K562 (cell line): ENCODE data around the gene PDGFA. TPM values are rescaled to one million over a fixed set of nuclear protein-coding genes. Genes with fewer than 3 reads are reported as not detected.
A peak's percentile ranks its signal among the peaks of the same experiment; 100 is the strongest.

Experiments used
- ATAC-seq: fragments of 200-7000 bp; cut with Tn5 transposase; 3 replicates; pipeline ENCODE4 v1.9.1; 2020; ENCODE audit warnings: moderate library complexity
- BruUV-seq: library from RNA; stranded (reverse); fragments of 400-500 nt; replicated peaks from 2 replicates; lab custom pipeline; 2021; lab: Mats Ljungman, UMichigan
- CTCF ChIA-PET: fragments of 300-600 bp; formaldehyde crosslinking; extraction: SDS; loops from one replicate; lab custom pipeline; 2021; ENCODE audit warnings: low intra/inter-chr PET ratio; lab: Yijun Ruan, JAX
- POLR2A ChIA-PET: fragments of 300-600, 350-650 bp; sonication (Branson Sonifier 250); formaldehyde crosslinking; extraction: SDS; loops from one replicate; lab custom pipeline; 2021; ENCODE audit warnings: antibody characterized with exemption, inconsistent platforms; lab: Yijun Ruan, JAX
- DNase-seq, 4 experiments: peaks; one replicate each; pipeline versions ENCODE4 v3.0.0 to v3.0.0-alpha.2; 2011 to 2018; ENCODE audit warnings: low spot score in 3 of 4, mixed read lengths in 3 of 4; ENCODE audit errors: extremely low read depth in 1 of 4
- FAIRE-seq: peaks from 2 replicates; lab custom pipeline; 2011; peaks lifted over from hg19 to GRCh38; lab: Jason Lieb, UNC
- H2AFZ ChIP-seq: 2 replicates; pipeline ENCODE4 v1.6.0; 2011; ENCODE audit warnings: low read depth, low read length, control low read depth, inconsistent platforms
- H3K27ac ChIP-seq: fragments of 200-600 bp; 3 replicates; pipeline ENCODE4 v1.8.0; 2011; ENCODE audit warnings: low read depth, mild to moderate bottlenecking, control low read depth, inconsistent platforms, low read length, moderate library complexity, mixed read lengths; ENCODE audit errors: extremely low read depth
- H3K27me3 ChIP-seq, 2 experiments: fragments of 300-600 bp in 1 of 2; 2 replicates in 1 of 2; 3 replicates in 1 of 2; pipeline versions ENCODE4 v1.6.0 to v1.8.0; 2011; ENCODE audit warnings: inconsistent platforms in 2 of 2, low read length in 2 of 2, mild to moderate bottlenecking in 1 of 2, mixed read lengths in 1 of 2, moderate library complexity in 1 of 2; ENCODE audit not compliant: control insufficient read depth in 2 of 2, insufficient read depth in 2 of 2
- H3K36me3 ChIP-seq: fragments of 300-600 bp; 3 replicates; pipeline ENCODE4 v1.8.0; 2011; ENCODE audit warnings: mild to moderate bottlenecking, low read length, inconsistent platforms; ENCODE audit not compliant: control insufficient read depth, insufficient read depth
- H3K4me1 ChIP-seq, 2 experiments: fragments of 200-600 bp in 1 of 2; replicated peaks in 1 of 2; 2 replicates in 1 of 2; 3 replicates in 1 of 2; pipeline versions ENCODE4 v1.5.1 to v1.8.0; 2011; ENCODE audit warnings: inconsistent platforms in 2 of 2, low read length in 2 of 2, mild to moderate bottlenecking in 1 of 2, mixed read lengths in 1 of 2, moderate library complexity in 1 of 2; ENCODE audit not compliant: control insufficient read depth in 2 of 2, insufficient read depth in 2 of 2
- H3K4me2 ChIP-seq: 2 replicates; pipeline ENCODE4 v1.6.1; 2011; ENCODE audit warnings: low read length, control low read depth, inconsistent platforms, mixed read lengths; ENCODE audit not compliant: insufficient read depth
- H3K4me3 ChIP-seq: fragments of 200-600 bp; sonication (generic), shearing (Covaris generic); 2 replicates; pipeline ENCODE4 v1.5.1; 2016; ENCODE audit warnings: control low read depth, inconsistent platforms
- H3K79me2 ChIP-seq: fragments of 200-600 bp; 3 replicates; pipeline ENCODE4 v1.8.0; 2011; ENCODE audit warnings: low read length, inconsistent platforms; ENCODE audit not compliant: control insufficient read depth, insufficient read depth
- H3K9ac ChIP-seq, 2 experiments: 2 replicates each; pipeline versions ENCODE4 v1.6.0 to v1.6.1; 2011; ENCODE audit warnings: low read depth in 2 of 2, low read length in 2 of 2, control low read depth in 1 of 2, inconsistent platforms in 1 of 2, mild to moderate bottlenecking in 1 of 2, mixed read lengths in 1 of 2; ENCODE audit not compliant: insufficient read depth in 1 of 2
- H3K9me1 ChIP-seq: one replicate; pipeline ENCODE4 v1.6.0; 2011; ENCODE audit warnings: inconsistent platforms, mild to moderate bottlenecking, low read length, moderate library complexity; ENCODE audit not compliant: control insufficient read depth, insufficient read depth
- H3K9me3 ChIP-seq: replicated peaks from 2 replicates; pipeline ENCODE4 v1.5.1; 2011; ENCODE audit warnings: low read depth, low read length, inconsistent platforms; ENCODE audit not compliant: control insufficient read depth, insufficient read depth
- H4K20me1 ChIP-seq: replicated peaks from 2 replicates; pipeline ENCODE4 v1.6.1; 2011; ENCODE audit warnings: low read length, inconsistent platforms, mixed read lengths; ENCODE audit not compliant: control insufficient read depth, insufficient read depth
- CCAR2 ChIP-seq: fragments of 200-400 bp; formaldehyde crosslinking; IDR thresholded peaks from 2 replicates; pipeline ENCODE4 v1.6.1; 2017; ENCODE audit warnings: mild to moderate bottlenecking, low read depth, low read length
- FIP1L1 ChIP-seq: fragments of 200-400 bp; formaldehyde crosslinking; IDR thresholded peaks from 2 replicates; pipeline ENCODE4 v1.6.1; 2018; ENCODE audit warnings: mild to moderate bottlenecking, low read depth, low read length; ENCODE audit not compliant: poor library complexity, severe bottlenecking
- HDAC2 ChIP-seq: fragments of 450-650 bp; IDR thresholded peaks from 2 replicates; pipeline ENCODE4 v1.6.1; 2016; ENCODE audit warnings: mild to moderate bottlenecking
- HLTF ChIP-seq: fragments of 450-650 bp; IDR thresholded peaks from 2 replicates; pipeline ENCODE4 v1.6.1; 2016
- ID3 ChIP-seq, 2 experiments: fragments of 250-450 bp in 1 of 2; fragments of 450-650 bp in 1 of 2; sonication (Bioruptor Pico) in 1 of 2; IDR thresholded peaks; 2 replicates each; pipeline versions ENCODE4 v1.6.1 to v1.8.0; 2016 to 2021; ENCODE audit warnings: mild to moderate bottlenecking in 2 of 2, moderate library complexity in 2 of 2, missing compliant biosample characterization in 1 of 2, missing genetic modification characterization in 1 of 2
- KDM1A ChIP-seq, 2 experiments: fragments of 450-650 bp; IDR thresholded peaks; 2 replicates each; pipeline ENCODE4 v1.6.1; 2016; ENCODE audit warnings: mild to moderate bottlenecking in 2 of 2
- KLF13 ChIP-seq: fragments of 450-650 bp; IDR thresholded peaks from 2 replicates; pipeline ENCODE4 v1.6.1; 2016; ENCODE audit warnings: missing genetic modification characterization, low read depth, mild to moderate bottlenecking, missing compliant biosample characterization, moderate library complexity, borderline replicate concordance
- NFIX ChIP-seq: fragments of 250-450 bp; sonication (Bioruptor Pico); IDR thresholded peaks from 2 replicates; pipeline ENCODE4 v1.4.0; 2020; ENCODE audit warnings: low read depth, mild to moderate bottlenecking, moderate library complexity
- RCOR1 ChIP-seq, 2 experiments: IDR thresholded peaks; 2 replicates each; pipeline ENCODE4 v1.6.1; 2012; ENCODE audit warnings: low read depth in 2 of 2, low read length in 2 of 2, borderline replicate concordance in 1 of 2, improper control_type of control experiment in 1 of 2
- SMARCA5 ChIP-seq: fragments of 450-650 bp; IDR thresholded peaks from 2 replicates; pipeline ENCODE4 v1.6.1; 2016
- SRF ChIP-seq, 2 experiments: fragments of 250-450, 450-650 bp in 1 of 2; sonication (Bioruptor Pico) in 1 of 2; sonication (generic) in 1 of 2; formaldehyde crosslinking; IDR thresholded peaks; 2 replicates each; pipeline versions ENCODE4 v1.5.0 to v1.5.1; 2020 to 2022; ENCODE audit warnings: mild to moderate bottlenecking in 1 of 2, missing genetic modification reagents in 1 of 2
- UBTF ChIP-seq, 2 experiments: IDR thresholded peaks; 2 replicates each; pipeline ENCODE4 v1.6.1; 2012; ENCODE audit warnings: improper control_type of control experiment in 2 of 2, low read depth in 2 of 2, low read length in 2 of 2, borderline replicate concordance in 1 of 2
- ZNF668 ChIP-seq: fragments of 250-450 bp; sonication (Bioruptor Pico); IDR thresholded peaks from 2 replicates; pipeline ENCODE4 v1.8.0; 2022; ENCODE audit warnings: mild to moderate bottlenecking, inconsistent platforms
- WGBS: fragments of 100-300 bp; shearing (Covaris generic); methylation state at CpG from one replicate; pipeline ENCODE4 v1.1.6; 2016; ENCODE audit warnings: low coverage, mixed read lengths; ENCODE audit not compliant: insufficient coverage; ENCODE audit errors: missing lambda C conversion rate; 5-methylcytosine and 5-hydroxymethylcytosine counted together
- in situ Hi-C: fragments of 300-500 bp; cut with MboI; formaldehyde crosslinking; loops from 4 replicates; pipeline ENCODE4 v1.15.0; 2018; ENCODE audit warnings: inconsistent platforms, mixed read lengths
- intact Hi-C: fragments of 100-400 bp; cut with micrococcal nuclease; formaldehyde crosslinking; loops from 2 replicates; pipeline ENCODE4 v1.14.2; 2022
- polyA plus RNA-seq, 8 experiments: library from polyadenylated mRNA; depleted of rRNA in 4 of 8; stranded (reverse) in 5 of 8; unstranded in 3 of 8; fragments of >200 nt; fragmentation: Nextera tagmentation in 2 of 8; fragmentation: Illumina TruSeq in 1 of 8; extraction: Ambion mirVana in 2 of 8; extraction: Trizol in 1 of 8; gene quantifications; 2 replicates each; pipeline versions ENCODE4 v1.2.1 to v1.2.3, GENCODE V29; 2011 to 2014; ENCODE audit warnings: inconsistent platforms in 1 of 8, missing spikeins in 1 of 8
- total RNA-seq, 7 experiments: library from RNA; depleted of rRNA in 6 of 7; stranded (reverse); fragments of >200 nt in 6 of 7; fragmentation: Illumina TruSeq in 2 of 7; extraction: Trizol in 2 of 7; gene quantifications; 2 replicates each; pipeline versions ENCODE4 v1.2.1 to v1.2.3, GENCODE V29; 2011 to 2021; ENCODE audit warnings: low replicate concordance in 1 of 7
- TF ChIP-seq, protein P1 (sequence below): sonication (generic); formaldehyde crosslinking; IDR thresholded peaks from 2 replicates; pipeline ENCODE4 v1.8.1; 2023; ENCODE audit warnings: mild to moderate bottlenecking, missing genetic modification reagents

The PDGFA gene
- total and polyA plus RNA-seq, 9 of the 15 experiments (the other 6 are each of a cell fraction or from before 2014, with no cell fraction given), result 2.5 to 10.2 (median 4.6) TPM

- TF ChIP-seq, protein P1, sequence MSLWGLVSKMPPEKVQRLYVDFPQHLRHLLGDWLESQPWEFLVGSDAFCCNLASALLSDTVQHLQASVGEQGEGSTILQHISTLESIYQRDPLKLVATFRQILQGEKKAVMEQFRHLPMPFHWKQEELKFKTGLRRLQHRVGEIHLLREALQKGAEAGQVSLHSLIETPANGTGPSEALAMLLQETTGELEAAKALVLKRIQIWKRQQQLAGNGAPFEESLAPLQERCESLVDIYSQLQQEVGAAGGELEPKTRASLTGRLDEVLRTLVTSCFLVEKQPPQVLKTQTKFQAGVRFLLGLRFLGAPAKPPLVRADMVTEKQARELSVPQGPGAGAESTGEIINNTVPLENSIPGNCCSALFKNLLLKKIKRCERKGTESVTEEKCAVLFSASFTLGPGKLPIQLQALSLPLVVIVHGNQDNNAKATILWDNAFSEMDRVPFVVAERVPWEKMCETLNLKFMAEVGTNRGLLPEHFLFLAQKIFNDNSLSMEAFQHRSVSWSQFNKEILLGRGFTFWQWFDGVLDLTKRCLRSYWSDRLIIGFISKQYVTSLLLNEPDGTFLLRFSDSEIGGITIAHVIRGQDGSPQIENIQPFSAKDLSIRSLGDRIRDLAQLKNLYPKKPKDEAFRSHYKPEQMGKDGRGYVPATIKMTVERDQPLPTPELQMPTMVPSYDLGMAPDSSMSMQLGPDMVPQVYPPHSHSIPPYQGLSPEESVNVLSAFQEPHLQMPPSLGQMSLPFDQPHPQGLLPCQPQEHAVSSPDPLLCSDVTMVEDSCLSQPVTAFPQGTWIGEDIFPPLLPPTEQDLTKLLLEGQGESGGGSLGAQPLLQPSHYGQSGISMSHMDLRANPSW (CRISPR knock-in tag), result no peak
- TF ChIP-seq RCOR1 (IDR thresholded peaks at IDR 0.05; ENCODE audit: borderline replicate concordance in 1 of 2, low read depth in 2 of 2, low read length in 2 of 2), result peak in 1 of 2 experiments; percentile 66; a peak in 2 of 4 replicates
- TF ChIP-seq CCAR2, result no peak
- TF ChIP-seq SMARCA5, result peak; percentile 95
- TF ChIP-seq KDM1A (IDR thresholded peaks at IDR 0.05), result peak in 1 of 2 experiments; percentile 63; a peak in 2 of 4 replicates
- TF ChIP-seq HLTF, result peak; percentile 99
- no peak for TF ChIP-seq ZNF668 (CRISPR knock-in tag)
- TF ChIP-seq HDAC2, result 0 out of 2 replicates have a peak, but pooled peaks have one; percentile 15
Observed at GRCh38 chr7:472640-472957, 47.0 kb downstream of the PDGFA start (continued).

- CTCF ChIA-PET, result no interaction called here
- 37% methylated on average over 17 of the region's 26 CpGs for WGBS
- no TSS peak for BruUV-seq
- Histone ChIP-seq H3K4me3 (no peak overlapping the region; the same call in 1 of the 2 replicates), H3K9me1 (no peaks in the 10 kb centered on the region), H3K36me3 (no peaks in the 10 kb centered on the region), H4K20me1 (no peaks in the 10 kb centered on the region), H3K9me3 (peaks cover 8% of the 10 kb centered on the region), H3K27ac (peak overlapping the region; percentile 93), H3K79me2 (no peaks in the 10 kb centered on the region), H3K27me3 (no peaks in the 10 kb centered on the region), H3K4me2 (peak overlapping the region; percentile 73), H3K4me1 (peaks cover 14 to 51% of the 10 kb centered on the region in 2 experiments), H2AFZ (peak overlapping the region; percentile 77), H3K9ac (peak overlapping the region; percentile 71 to 88)
- POLR2A ChIA-PET, result interaction anchor here (0.6 to 1.2 kb wide), 4 partner anchors 8 to 22 kb away, joined by 3 to 6 read pairs (median 4); no protein-coding TSS in a partner anchor
- ATAC-seq, result peak; percentile 90
- in situ Hi-C loops (no loop called here), intact Hi-C loops (no loop called here)
- peak; percentile 98 for FAIRE-seq
- peak; percentile 72 to 87 (median 81) for DNase-seq
- TF ChIP-seq NFIX (CRISPR knock-in tag), result no peak
- TF ChIP-seq SRF (CRISPR knock-in tag; IDR thresholded peaks at IDR 0.05), result peak in 1 of 2 experiments; percentile 61; a peak in 1 of 4 replicates
- peak; percentile 79 to 88; a peak in 2 of 4 replicates for TF ChIP-seq UBTF (IDR thresholded peaks at IDR 0.05; ENCODE audit: borderline replicate concordance in 1 of 2, low read depth in 2 of 2, low read length in 2 of 2)
- TF ChIP-seq KLF13 (tag), result 0 out of 2 replicates have a peak, but pooled peaks have one; percentile 31
- TF ChIP-seq FIP1L1, result no peak
- TF ChIP-seq ID3 (CRISPR knock-in tag; IDR thresholded peaks at IDR 0.05), result no peak
- 0 out of 2 replicates have a peak, but pooled peaks have one; percentile 82 for TF ChIP-seq ID3 (tag; IDR thresholded peaks at IDR 0.05)
Observed at GRCh38 chr7:471866-472639, 47.6 kb downstream of the PDGFA start.
